Nucleus accumbens (tissue), 56 donors: ENCODE results near the gene IRX4.

ENCODE experiments used
- DNase-seq, 56 donors: peaks; one replicate each; lab custom pipeline; 2025; lab: John Stamatoyannopoulos, UW

The IRX4 gene

GRCh38 chr5:1915316-1915715 is 32.6 kb upstream of the IRX4 start:
- no peak for DNase-seq

- no peak for DNase-seq
These were observed 31.7 kb upstream of the IRX4 start for GRCh38 chr5:1914471-1914870.

- DNase-seq = no peak
These were observed 30.9 kb upstream of the IRX4 start for GRCh38 chr5:1913578-1913977.

GRCh38 chr5:1912951-1913565 is 30.3 kb upstream of the IRX4 start:
- DNase-seq = no peak

- no peak for DNase-seq
These were observed 29.1 kb upstream of the IRX4 start for GRCh38 chr5:1911773-1912235.

- no peak for DNase-seq
These were observed 28.4 kb upstream of the IRX4 start for GRCh38 chr5:1910861-1911772.

GRCh38 chr5:1910081-1910760 is 27.5 kb upstream of the IRX4 start:
- DNase-seq = no peak

- no peak for DNase-seq
These were observed 26.7 kb upstream of the IRX4 start for GRCh38 chr5:1909346-1909985.

- no peak for DNase-seq
These were observed 26.2 kb upstream of the IRX4 start for GRCh38 chr5:1908931-1909330.

GRCh38 chr5:1907616-1908015 is 24.9 kb upstream of the IRX4 start:
- DNase-seq = no peak

GRCh38 chr5:1905108-1905507 is 22.4 kb upstream of the IRX4 start:
- DNase-seq = no peak

- no peak for DNase-seq
These were observed 19.3 kb upstream of the IRX4 start for GRCh38 chr5:1901983-1902382.

GRCh38 chr5:1901061-1901460 is 18.3 kb upstream of the IRX4 start:
- no peak for DNase-seq

GRCh38 chr5:1899201-1899600 is 16.5 kb upstream of the IRX4 start:
- no peak for DNase-seq

- no peak for DNase-seq
These were observed 15.2 kb upstream of the IRX4 start for GRCh38 chr5:1897816-1898450.

- no peak for DNase-seq
These were observed 14.7 kb upstream of the IRX4 start for GRCh38 chr5:1897386-1897785.

- DNase-seq = no peak
These were observed 14.1 kb upstream of the IRX4 start for GRCh38 chr5:1896602-1897376.

- no peak for DNase-seq
These were observed 13.2 kb upstream of the IRX4 start for GRCh38 chr5:1895739-1896420.

- DNase-seq = no peak
These were observed 11.5 kb upstream of the IRX4 start for GRCh38 chr5:1894243-1894642.
